Activated CD8-positive, alpha-beta T cell treated with anti-CD3 and anti-CD28 coated beads for 36 hours (primary cell): Measurements from ENCODE around the gene KCNIP1. TPM values are rescaled to one million over a fixed set of nuclear protein-coding genes. Genes with fewer than 3 reads are reported as not detected.

Experiments used
- ATAC-seq: fragments of 200-7000 bp; cut with Tn5 transposase; one replicate; pipeline ENCODE4 v1.10.0; 2021; ENCODE audit warnings: mild to moderate bottlenecking, moderate library complexity
- CTCF ChIA-PET: fragments of 350-600 bp; sonication (Branson Sonifier 250); formaldehyde crosslinking; loops from one replicate; lab custom pipeline; 2021; ENCODE audit warnings: antibody characterized with exemption; lab: Charles Lee
- POLR2A ChIA-PET: fragments of 350-600 bp; sonication (Branson Sonifier 250); formaldehyde crosslinking; loops from one replicate; lab custom pipeline; 2021; ENCODE audit warnings: antibody characterized with exemption; lab: Charles Lee
- DNase-seq: peaks from one replicate; pipeline ENCODE4 v3.0.0-alpha.2; 2020
- H3K27ac Mint-ChIP-seq: one replicate; pipeline ENCODE4 v1.8.0; 2021; ENCODE audit warnings: mild to moderate bottlenecking, mixed read lengths
- H3K27me3 Mint-ChIP-seq: one replicate; pipeline ENCODE4 v1.8.0; 2021; ENCODE audit warnings: mixed read lengths
- H3K36me3 Mint-ChIP-seq: one replicate; pipeline ENCODE4 v1.8.0; 2021; ENCODE audit warnings: low read depth, mixed read lengths
- H3K4me1 Mint-ChIP-seq: one replicate; pipeline ENCODE4 v1.8.0; 2021; ENCODE audit warnings: low read depth, mixed read lengths
- H3K4me3 Mint-ChIP-seq: one replicate; pipeline ENCODE4 v1.8.0; 2021; ENCODE audit warnings: mild to moderate bottlenecking, moderate library complexity, mixed read lengths
- H3K9me3 Mint-ChIP-seq: one replicate; pipeline ENCODE4 v1.8.0; 2021; ENCODE audit warnings: mixed read lengths
- intact Hi-C: fragments of 100-400 bp; cut with micrococcal nuclease; formaldehyde crosslinking; loops from one replicate; pipeline ENCODE4 v1.10.0; 2022
- total RNA-seq, 2 experiments: library from RNA; stranded (reverse); gene quantifications; one replicate each; pipeline ENCODE4 v1.2.3, GENCODE V29; 2021
- TF ChIP-seq, protein P1 (sequence below): fragments of 200-600 bp; IDR thresholded peaks from one replicate; pipeline ENCODE4 v1.8.0; 2022; ENCODE audit warnings: antibody characterized with exemption, mild to moderate bottlenecking

The KCNIP1 gene
- total RNA-seq, 2 experiments from 2014 or later = not detected

DNA sequence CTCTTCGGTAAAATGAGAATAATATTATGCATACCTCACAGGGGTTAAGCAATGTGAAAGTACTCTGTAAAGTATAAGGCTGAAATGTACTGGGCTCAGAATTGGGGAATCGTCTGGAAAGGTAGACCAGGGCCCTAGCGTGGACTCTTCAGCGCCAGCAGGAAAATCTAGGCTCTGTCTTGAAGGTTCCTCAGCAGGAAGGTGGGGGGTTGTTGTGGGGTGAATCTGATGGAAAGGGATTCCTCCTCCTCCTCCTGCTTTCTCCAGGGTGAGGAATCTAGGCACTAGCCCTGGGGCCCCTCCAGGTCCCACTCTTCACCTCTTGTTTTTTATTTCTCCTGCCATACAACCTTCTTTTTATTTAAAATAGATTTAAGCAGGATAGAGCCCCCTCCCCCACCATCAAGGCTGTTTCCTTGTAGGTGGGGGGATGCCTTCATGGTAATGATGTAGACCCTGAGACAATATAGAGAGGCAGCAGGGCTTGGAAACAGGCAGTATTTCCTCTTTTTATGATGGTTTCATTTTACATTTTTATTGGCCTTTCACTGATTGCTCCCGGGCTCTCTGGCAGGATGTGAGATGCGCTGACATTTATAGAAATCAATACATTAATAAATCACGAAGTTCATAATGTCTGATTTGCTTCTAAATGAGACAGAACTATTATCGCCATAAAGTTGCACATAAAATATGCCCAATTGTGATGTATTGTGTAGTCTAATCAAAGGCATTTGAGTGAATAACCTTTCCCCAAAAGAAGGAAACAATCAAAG, 200.8 kb downstream of the KCNIP1 start:
- ATAC-seq (no peak), DNase-seq (no peak)
- ChIA-PET POLR2A (no interaction called here), CTCF (no interaction called here)
- H3K9me3 Mint-ChIP-seq = peaks cover under 1% of the 10 kb centered on the region
- no peaks in the 10 kb centered on the region for H3K4me1 Mint-ChIP-seq
- TF ChIP-seq, protein P1, sequence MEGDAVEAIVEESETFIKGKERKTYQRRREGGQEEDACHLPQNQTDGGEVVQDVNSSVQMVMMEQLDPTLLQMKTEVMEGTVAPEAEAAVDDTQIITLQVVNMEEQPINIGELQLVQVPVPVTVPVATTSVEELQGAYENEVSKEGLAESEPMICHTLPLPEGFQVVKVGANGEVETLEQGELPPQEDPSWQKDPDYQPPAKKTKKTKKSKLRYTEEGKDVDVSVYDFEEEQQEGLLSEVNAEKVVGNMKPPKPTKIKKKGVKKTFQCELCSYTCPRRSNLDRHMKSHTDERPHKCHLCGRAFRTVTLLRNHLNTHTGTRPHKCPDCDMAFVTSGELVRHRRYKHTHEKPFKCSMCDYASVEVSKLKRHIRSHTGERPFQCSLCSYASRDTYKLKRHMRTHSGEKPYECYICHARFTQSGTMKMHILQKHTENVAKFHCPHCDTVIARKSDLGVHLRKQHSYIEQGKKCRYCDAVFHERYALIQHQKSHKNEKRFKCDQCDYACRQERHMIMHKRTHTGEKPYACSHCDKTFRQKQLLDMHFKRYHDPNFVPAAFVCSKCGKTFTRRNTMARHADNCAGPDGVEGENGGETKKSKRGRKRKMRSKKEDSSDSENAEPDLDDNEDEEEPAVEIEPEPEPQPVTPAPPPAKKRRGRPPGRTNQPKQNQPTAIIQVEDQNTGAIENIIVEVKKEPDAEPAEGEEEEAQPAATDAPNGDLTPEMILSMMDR = no peak
- intact Hi-C loops = no loop called here
- H3K27ac Mint-ChIP-seq = no peak overlapping the region
- H3K4me3 Mint-ChIP-seq = no peak overlapping the region
- H3K27me3 Mint-ChIP-seq = peaks cover 16% of the 10 kb centered on the region
- no peaks in the 10 kb centered on the region for H3K36me3 Mint-ChIP-seq

DNA sequence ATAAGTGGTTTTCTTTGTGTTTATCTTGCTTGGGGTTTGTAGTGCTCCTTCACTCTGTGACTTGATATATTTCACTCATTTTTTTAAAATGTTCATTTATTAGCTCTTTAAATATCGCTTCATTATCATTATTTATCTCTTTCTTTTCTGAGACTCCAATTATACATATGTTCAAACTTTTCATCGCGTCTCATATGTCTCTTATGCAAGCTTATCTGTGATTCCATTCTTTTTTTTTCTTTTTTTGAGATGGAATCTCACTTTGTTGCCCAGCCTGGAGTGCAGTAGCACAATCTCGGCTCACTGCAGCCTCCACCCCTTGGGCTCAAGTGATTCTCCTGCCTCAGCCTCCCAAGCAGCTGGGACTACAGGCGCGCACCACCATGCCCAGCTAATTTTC, 205.8 kb downstream of the KCNIP1 start:
- H3K9me3 Mint-ChIP-seq = peaks cover 2% of the 10 kb centered on the region
- TF ChIP-seq, protein P1 = no peak
- no peak overlapping the region for H3K4me3 Mint-ChIP-seq
- H3K4me1 Mint-ChIP-seq = no peaks in the 10 kb centered on the region
- H3K36me3 Mint-ChIP-seq = no peaks in the 10 kb centered on the region
- DNase-seq (no peak), ATAC-seq (no peak)
- no peak overlapping the region for H3K27ac Mint-ChIP-seq
- ChIA-PET POLR2A (no interaction called here), CTCF (interaction anchor here (0.7 to 1.2 kb wide), 3 partner anchors 35 to 76 kb away, joined by 3 read pairs; no protein-coding TSS in a partner anchor)
- H3K27me3 Mint-ChIP-seq = peaks cover 17% of the 10 kb centered on the region
- intact Hi-C loops = no loop called here

DNA sequence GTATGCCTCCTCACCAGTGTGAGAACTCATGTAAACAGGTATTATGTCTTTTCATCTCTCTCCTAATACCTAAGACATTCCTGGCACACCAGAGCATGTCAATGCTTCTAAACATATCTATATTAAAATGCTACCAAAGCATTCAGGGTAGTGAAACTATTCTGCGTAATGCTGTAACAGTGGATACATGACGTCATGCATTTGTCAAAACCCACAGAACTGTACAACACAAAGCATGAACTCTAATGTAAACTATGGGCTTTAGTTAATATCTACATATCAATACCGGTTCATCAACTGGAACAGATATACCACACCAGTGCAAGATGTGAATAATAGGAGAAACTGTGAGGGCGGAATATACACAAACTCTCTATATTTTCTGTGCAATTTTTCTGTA, 207.5 kb downstream of the KCNIP1 start:
- ChIA-PET CTCF (no interaction called here), POLR2A (no interaction called here)
- ATAC-seq = no peak
- TF ChIP-seq, protein P1 = no peak
- Mint-ChIP-seq H3K27me3 (peaks cover 17% of the 10 kb centered on the region), H3K4me3 (no peak overlapping the region), H3K36me3 (no peaks in the 10 kb centered on the region), H3K9me3 (peaks cover 2% of the 10 kb centered on the region), H3K27ac (no peak overlapping the region), H3K4me1 (no peaks in the 10 kb centered on the region)
- DNase-seq = no peak
- intact Hi-C loops = no loop called here

DNA sequence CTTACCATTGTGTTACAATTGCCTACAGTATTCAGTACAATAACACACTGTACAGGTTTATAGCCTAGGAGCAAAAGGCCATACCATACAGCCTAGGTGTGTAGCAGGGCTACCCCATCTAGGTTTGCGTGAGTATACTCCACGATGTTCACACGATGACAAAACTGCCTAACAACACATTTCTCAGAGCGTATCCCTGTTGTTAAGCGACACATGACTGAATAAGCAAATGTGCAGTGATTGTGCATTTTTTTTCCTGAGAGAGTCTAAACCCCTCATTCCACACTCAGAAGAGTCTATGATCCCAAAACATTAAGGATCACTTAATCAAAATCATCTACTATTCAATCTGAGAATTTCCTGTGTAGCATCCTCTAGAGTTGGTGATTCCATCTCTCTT, 211.3 kb downstream of the KCNIP1 start:
- ChIA-PET CTCF (no interaction called here), POLR2A (no interaction called here)
- DNase-seq (no peak), ATAC-seq (no peak)
- H3K27ac Mint-ChIP-seq = no peak overlapping the region
- H3K36me3 Mint-ChIP-seq = no peaks in the 10 kb centered on the region
- no peak overlapping the region for H3K4me3 Mint-ChIP-seq
- intact Hi-C loops = no loop called here
- no peaks in the 10 kb centered on the region for H3K4me1 Mint-ChIP-seq
- TF ChIP-seq, protein P1 = no peak
- H3K9me3 Mint-ChIP-seq = no peaks in the 10 kb centered on the region
- peaks cover 14% of the 10 kb centered on the region for H3K27me3 Mint-ChIP-seq

DNA sequence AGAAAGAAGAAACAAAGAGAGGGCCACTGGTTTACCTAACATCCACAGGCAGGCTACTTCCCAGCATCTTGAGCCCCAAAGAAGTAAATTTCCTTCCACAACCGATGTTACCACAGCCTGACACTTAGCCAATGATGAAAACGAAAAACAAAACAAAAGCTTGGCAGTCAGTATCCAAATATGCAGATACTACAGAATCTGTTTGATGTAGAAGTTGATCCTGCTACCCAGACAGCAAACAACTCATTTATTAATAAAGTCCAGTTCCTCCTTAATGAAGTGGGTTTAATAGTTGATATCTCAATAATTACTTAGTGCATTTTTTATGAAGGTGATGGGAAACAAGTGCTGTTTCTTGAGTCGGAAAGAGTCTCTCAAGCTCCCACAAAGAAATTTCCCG, 212.6 kb downstream of the KCNIP1 start:
- TF ChIP-seq, protein P1 = no peak
- ATAC-seq = no peak
- POLR2A ChIA-PET = no interaction called here
- Mint-ChIP-seq H3K9me3 (no peaks in the 10 kb centered on the region), H3K36me3 (no peaks in the 10 kb centered on the region), H3K27me3 (peaks cover 12% of the 10 kb centered on the region), H3K4me3 (no peak overlapping the region), H3K4me1 (no peaks in the 10 kb centered on the region), H3K27ac (no peak overlapping the region)
- CTCF ChIA-PET = no interaction called here
- no peak for DNase-seq
- intact Hi-C loops = no loop called here
